Keratinocyte (primary cell): ENCODE results near the gene TRPM3. TPM values are rescaled to one million over a fixed set of nuclear protein-coding genes. Genes with fewer than 3 reads are reported as not detected.

Experiments used
- DNase-seq: peaks from one replicate; pipeline ENCODE4 v3.0.0-alpha.2; 2011; ENCODE audit warnings: low read depth, missing footprints, low spot score
- FAIRE-seq: peaks from 2 replicates; lab custom pipeline; 2011; peaks lifted over from hg19 to GRCh38; lab: Jason Lieb, UNC
- H2AFZ ChIP-seq: 2 replicates; pipeline ENCODE4 v1.6.0; 2012; ENCODE audit warnings: low read length, control low read depth, inconsistent platforms; ENCODE audit not compliant: control insufficient read depth
- H3K27ac ChIP-seq: 2 replicates; pipeline ENCODE4 v1.5.1; 2011; ENCODE audit warnings: low read length; ENCODE audit not compliant: control insufficient read depth, insufficient read depth
- H3K27me3 ChIP-seq: 3 replicates; pipeline ENCODE4 v1.6.0; 2011; ENCODE audit warnings: low read length; ENCODE audit not compliant: control insufficient read depth, insufficient read depth; ENCODE audit errors: extremely low read depth
- H3K36me3 ChIP-seq, 2 experiments: 2 replicates in 1 of 2; 3 replicates in 1 of 2; pipeline ENCODE4 v1.5.1; 2011; ENCODE audit warnings: low read length in 2 of 2, mild to moderate bottlenecking in 1 of 2; ENCODE audit not compliant: control insufficient read depth in 2 of 2, insufficient read depth in 2 of 2; ENCODE audit errors: extremely low read depth in 1 of 2
- H3K4me1 ChIP-seq: 3 replicates; pipeline ENCODE4 v1.5.1; 2011; ENCODE audit warnings: low read length; ENCODE audit not compliant: control insufficient read depth, insufficient read depth; ENCODE audit errors: extremely low read depth
- H3K4me2 ChIP-seq: 3 replicates; pipeline ENCODE4 v1.6.0; 2011; ENCODE audit warnings: low read depth, low read length; ENCODE audit not compliant: control insufficient read depth, insufficient read depth; ENCODE audit errors: extremely low read depth
- H3K4me3 ChIP-seq, 3 experiments: fragments of 200-600 bp in 1 of 3; sonication (generic) in 1 of 3; 2 replicates in 2 of 3; 3 replicates in 1 of 3; pipeline ENCODE4 v1.5.1; 2011 to 2016; ENCODE audit warnings: low read length in 3 of 3, mild to moderate bottlenecking in 3 of 3, control low read depth in 2 of 3, inconsistent platforms in 1 of 3, low read depth in 1 of 3, mixed read lengths in 1 of 3, mixed run types in 1 of 3, moderate library complexity in 1 of 3; ENCODE audit not compliant: control insufficient read depth in 2 of 3, insufficient read depth in 2 of 3; ENCODE audit errors: extremely low read depth in 1 of 3
- H3K79me2 ChIP-seq: 2 replicates; pipeline ENCODE4 v1.6.0; 2012; ENCODE audit warnings: low read length; ENCODE audit not compliant: control insufficient read depth, insufficient read depth
- H3K9ac ChIP-seq: 3 replicates; pipeline ENCODE4 v1.6.0; 2011; ENCODE audit warnings: low read length; ENCODE audit not compliant: control insufficient read depth, insufficient read depth; ENCODE audit errors: extremely low read depth
- H3K9me1 ChIP-seq: 3 replicates; pipeline ENCODE4 v1.6.0; 2011; ENCODE audit warnings: low read length; ENCODE audit not compliant: control insufficient read depth, insufficient read depth; ENCODE audit errors: extremely low read depth
- H3K9me3 ChIP-seq: 2 replicates; pipeline ENCODE4 v1.5.1; 2012; ENCODE audit warnings: low read depth, low read length; ENCODE audit not compliant: control insufficient read depth
- H4K20me1 ChIP-seq: 3 replicates; pipeline ENCODE4 v1.6.0; 2011; ENCODE audit warnings: low read length; ENCODE audit not compliant: control insufficient read depth, insufficient read depth; ENCODE audit errors: extremely low read depth
- CTCF ChIP-seq, 3 experiments: IDR thresholded peaks in 1 of 3; conservative IDR thresholded peaks in 1 of 3; optimal IDR thresholded peaks in 1 of 3; 2 replicates in 2 of 3; 3 replicates in 1 of 3; pipeline versions ENCODE3 to v1.5.1; 2011; ENCODE audit warnings: low read length in 3 of 3, mild to moderate bottlenecking in 3 of 3, moderate library complexity in 2 of 3, control low read depth in 1 of 3, inconsistent platforms in 1 of 3; ENCODE audit not compliant: insufficient read depth in 2 of 3; ENCODE audit errors: extremely low read depth in 1 of 3
- EZH2 ChIP-seq: IDR thresholded peaks from one replicate; pipeline ENCODE4 v1.6.1; 2012; ENCODE audit warnings: inconsistent platforms, mild to moderate bottlenecking, low read length, moderate library complexity
- dilution Hi-C: fragments of 300-500 bp; cut with MboI; formaldehyde crosslinking; loops from one replicate; pipeline ENCODE4 v1.7.0; 2020; ENCODE audit warnings: low sequenced_read_pairs; ENCODE audit not compliant: extremely low pct_ligation_motif_present
- polyA plus RNA-seq, 5 experiments: library from polyadenylated mRNA; depleted of rRNA in 3 of 5; stranded (reverse) in 3 of 5; stranded (forward) in 1 of 5; unstranded in 1 of 5; fragments of >200 nt; gene quantifications; 1 replicate in 1 of 5; 2 replicates in 3 of 5; 3 replicates in 1 of 5; pipeline versions ENCODE4 v1.2.1 to v1.2.3, GENCODE V29; 2011 to 2012; ENCODE audit warnings: missing spikeins in 2 of 5, low read depth in 1 of 5, low replicate concordance in 1 of 5

Gene TRPM3
- polyA plus RNA-seq, 1 donor (not counting 4 experiments of a cell fraction or from before 2014, with no cell fraction given) = 0.03 TPM

DNA sequence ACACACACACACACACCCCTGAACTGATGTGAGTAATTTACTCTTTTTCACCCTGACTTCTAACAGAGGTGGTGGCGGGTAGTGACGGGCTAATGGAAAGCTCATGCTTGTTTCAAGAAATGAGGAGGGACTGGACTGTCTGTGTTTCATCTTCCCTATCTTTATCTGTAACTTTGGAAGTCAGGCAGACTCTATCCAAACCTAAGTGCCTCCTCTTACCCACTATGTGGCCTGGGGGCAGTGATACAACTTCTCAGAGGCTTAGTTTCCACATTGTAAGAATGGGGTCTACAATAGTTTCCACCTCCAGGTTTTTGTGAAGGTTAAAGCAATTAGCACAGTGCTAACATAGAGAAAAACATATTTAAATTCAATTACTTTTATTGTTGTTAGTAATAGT is 5.9 kb upstream of the TRPM3 start:
- Histone ChIP-seq H3K27me3 (peaks cover under 1% of the 10 kb centered on the region), H3K4me2 (no peak overlapping the region), H3K36me3 (no peaks in the 10 kb centered on the region), H3K9me1 (no peaks in the 10 kb centered on the region), H3K9ac (no peak overlapping the region), H3K4me1 (no peaks in the 10 kb centered on the region), H3K9me3 (no peaks in the 10 kb centered on the region), H3K79me2 (no peaks in the 10 kb centered on the region), H3K27ac (no peak overlapping the region), H3K4me3 (no peak overlapping the region), H4K20me1 (no peaks in the 10 kb centered on the region), H2AFZ (no peak overlapping the region)
- DNase-seq (no peak), FAIRE-seq (no peak)
- dilution Hi-C loops = no loop called here
- TF ChIP-seq CTCF (optimal IDR thresholded peaks at IDR 0.05 in 1 of 3, IDR thresholded peaks at IDR 0.05 in 1 of 3, conservative IDR thresholded peaks at IDR 0.05 in 1 of 3; ENCODE audit: extremely low read depth in 1 of 3, insufficient read depth in 2 of 3, low read length in 3 of 3) = no peak
- TF ChIP-seq EZH2 = no peak

DNA sequence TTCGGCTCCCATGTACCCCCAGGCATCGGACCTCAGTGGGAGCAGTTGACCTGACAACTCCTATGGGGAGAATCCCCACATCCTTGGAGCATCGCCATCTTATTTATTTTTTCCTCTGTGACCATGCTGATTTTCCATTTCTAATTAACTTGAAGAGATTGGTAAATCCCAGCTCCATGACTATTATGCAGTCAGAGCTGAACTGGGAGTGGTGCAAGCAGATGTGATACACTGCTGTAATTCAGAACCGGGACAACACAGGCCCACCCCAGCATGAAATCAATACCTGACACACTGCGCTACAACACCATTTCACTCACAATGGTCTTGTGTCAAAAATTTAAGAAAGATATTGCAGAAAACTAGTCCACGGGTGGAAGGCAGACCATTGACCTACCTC is 1.0 kb upstream of the TRPM3 start:
- no peak overlapping the region for H3K4me2 ChIP-seq
- FAIRE-seq (no peak), DNase-seq (no peak)
- H3K36me3 ChIP-seq = no peaks in the 10 kb centered on the region
- H3K4me3 ChIP-seq = no peak overlapping the region
- no peak overlapping the region for H3K9ac ChIP-seq
- no peaks in the 10 kb centered on the region for H3K9me1 ChIP-seq
- no peak overlapping the region for H3K27ac ChIP-seq
- no peaks in the 10 kb centered on the region for H3K79me2 ChIP-seq
- no peak for TF ChIP-seq EZH2
- no peak for TF ChIP-seq CTCF (optimal IDR thresholded peaks at IDR 0.05 in 1 of 3, IDR thresholded peaks at IDR 0.05 in 1 of 3, conservative IDR thresholded peaks at IDR 0.05 in 1 of 3; ENCODE audit: extremely low read depth in 1 of 3, insufficient read depth in 2 of 3, low read length in 3 of 3)
- dilution Hi-C loops = no loop called here
- H3K4me1 ChIP-seq = no peaks in the 10 kb centered on the region
- H3K27me3 ChIP-seq = peaks cover 15% of the 10 kb centered on the region
- no peaks in the 10 kb centered on the region for H4K20me1 ChIP-seq
- no peaks in the 10 kb centered on the region for H3K9me3 ChIP-seq
- no peak overlapping the region for H2AFZ ChIP-seq
